Measurements from ENCODE around the gene CYP2E1. TPM values are rescaled to one million over a fixed set of nuclear protein-coding genes. Genes with fewer than 3 reads are reported as not detected.

The CYP2E1 gene
- total and polyA plus RNA-seq, 2 of the 13 experiments (the other 11 are each of a cell fraction or from before 2014, with no cell fraction given) = 0.27 to 0.63 TPM

DNA sequence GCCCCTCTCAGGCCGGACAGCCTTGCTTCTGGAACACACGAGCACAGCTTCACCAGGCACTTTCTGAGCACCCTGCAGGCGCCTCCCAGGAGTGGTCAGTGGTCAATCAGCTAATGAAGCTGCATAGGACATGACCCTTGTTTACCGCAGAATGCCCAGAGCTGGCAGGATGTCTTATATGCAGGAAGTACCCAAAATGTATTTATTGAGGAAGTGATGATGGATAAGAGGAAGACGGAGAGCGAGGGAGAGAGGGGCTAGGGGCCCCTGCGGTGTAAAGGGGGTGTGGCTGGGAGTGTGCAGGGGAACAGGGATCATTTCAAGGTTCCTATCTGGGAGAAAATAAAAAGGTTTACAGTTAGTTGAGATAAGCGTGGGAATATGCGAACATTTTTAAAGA, 3.3 kb downstream of the CYP2E1 start:
- Histone ChIP-seq H4K20me1 (ENCODE audit: insufficient read depth, low read length) (no peaks in the 10 kb centered on the region), H3K4me1 (ENCODE audit: insufficient read depth, low read length) (no peaks in the 10 kb centered on the region), H3K27ac (ENCODE audit: extremely low read length, insufficient read depth, low read length) (no peak overlapping the region), H3K36me3 (replicated peaks in 1 of 2; ENCODE audit: control insufficient read depth in 1 of 2, insufficient read depth in 2 of 2, low read length in 2 of 2) (no peaks in the 10 kb centered on the region), H3K9me3 (ENCODE audit: low read length) (no peaks in the 10 kb centered on the region), H3K79me2 (ENCODE audit: insufficient read depth, low read length) (no peaks in the 10 kb centered on the region), H3K4me3 (replicated peaks in 1 of 3; ENCODE audit: insufficient read depth in 1 of 3, low read depth in 2 of 3, low read length in 3 of 3) (no peak overlapping the region), H3K4me2 (ENCODE audit: low read depth, low read length) (no peak overlapping the region), H3K9ac (ENCODE audit: insufficient read depth, low read depth, low read length) (no peak overlapping the region), H3K27me3 (ENCODE audit: control insufficient read depth in 1 of 2, insufficient read depth in 2 of 2, low read length in 2 of 2) (peaks cover 8 to 65% of the 10 kb centered on the region in 2 experiments), H2AFZ (ENCODE audit: low read length) (no peak overlapping the region)
- POLR2A ChIA-PET = no interaction called here
- intact Hi-C loops (cut with micrococcal nuclease; ENCODE audit: unreplicated experiment) (no loop called here), in situ Hi-C loops (cut with HindIII; ENCODE audit: extremely low pct_ligation_motif_present, low pct_unique_long_range_greater_than_20kb) (no loop called here)
- TF ChIP-seq MZF1 (CRISPR knock-in tag; IDR thresholded peaks at IDR 0.05; ENCODE audit: borderline replicate concordance) (no peak), ZNF788 (CRISPR knock-in tag; IDR thresholded peaks at IDR 0.05; ENCODE audit: borderline replicate concordance) (no peak), TFDP1 (CRISPR knock-in tag; IDR thresholded peaks at IDR 0.05; ENCODE audit: borderline replicate concordance) (no peak), SMAD1 (CRISPR knock-in tag; IDR thresholded peaks at IDR 0.05; ENCODE audit: borderline replicate concordance, low read depth) (no peak), TCF7 (IDR thresholded peaks at IDR 0.05; ENCODE audit: low read depth) (no peak), SNAPC2 (CRISPR knock-in tag; IDR thresholded peaks at IDR 0.05) (no peak), TSC22D2 (CRISPR knock-in tag; IDR thresholded peaks at IDR 0.05; ENCODE audit: borderline replicate concordance) (no peak), GLMP (CRISPR knock-in tag; IDR thresholded peaks at IDR 0.05; ENCODE audit: borderline replicate concordance) (no peak), ZNF30 (CRISPR knock-in tag; IDR thresholded peaks at IDR 0.05) (no peak), CERS6 (CRISPR knock-in tag; IDR thresholded peaks at IDR 0.05) (no peak), SOX5 (CRISPR knock-in tag; IDR thresholded peaks at IDR 0.05; ENCODE audit: borderline replicate concordance) (no peak), EED (CRISPR knock-in tag; IDR thresholded peaks at IDR 0.05) (no peak)
- TF ChIP-seq, protein P1, sequence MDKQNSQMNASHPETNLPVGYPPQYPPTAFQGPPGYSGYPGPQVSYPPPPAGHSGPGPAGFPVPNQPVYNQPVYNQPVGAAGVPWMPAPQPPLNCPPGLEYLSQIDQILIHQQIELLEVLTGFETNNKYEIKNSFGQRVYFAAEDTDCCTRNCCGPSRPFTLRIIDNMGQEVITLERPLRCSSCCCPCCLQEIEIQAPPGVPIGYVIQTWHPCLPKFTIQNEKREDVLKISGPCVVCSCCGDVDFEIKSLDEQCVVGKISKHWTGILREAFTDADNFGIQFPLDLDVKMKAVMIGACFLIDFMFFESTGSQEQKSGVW (CRISPR knock-in tag; IDR thresholded peaks at IDR 0.05; ENCODE audit: borderline replicate concordance) = no peak
- FAIRE-seq (no peak), DNase-seq (ENCODE audit: low spot score) (no peak), ATAC-seq (no peak)
- CTCF ChIA-PET (ENCODE audit: low intra/inter-chr PET ratio, low total read pairs) = no interaction called here
- WGBS (ENCODE audit: low lambda C conversion rate) = 25% methylated on average over 9 of the region's 9 CpGs
- no TSS peak for BruUV-seq (replicated peaks)
